Loucy (cell line): Measurements from ENCODE around the gene MRTFB.
A peak's percentile ranks its signal among the peaks of the same experiment; 100 is the strongest.

ENCODE experiments used
- H2AFZ ChIP-seq: fragments of 200-600 bp; sonication (generic); 2 replicates; pipeline ENCODE4 v1.6.0; 2016; ENCODE audit warnings: antibody characterized with exemption, mild to moderate bottlenecking, low read length, moderate library complexity
- H3F3A ChIP-seq: fragments of 200-600 bp; 2 replicates; pipeline ENCODE4 v1.6.0; 2016; ENCODE audit warnings: antibody characterized with exemption, low read depth, mild to moderate bottlenecking
- H3K27me3 ChIP-seq: fragments of 200-600 bp; sonication (generic); 2 replicates; pipeline ENCODE4 v1.6.1; 2014; ENCODE audit warnings: low read length, mild to moderate bottlenecking; ENCODE audit not compliant: insufficient read depth, poor library complexity, severe bottlenecking
- H3K36me3 ChIP-seq: fragments of 200-600 bp; sonication (generic); 2 replicates; pipeline ENCODE4 v1.6.1; 2016; ENCODE audit warnings: low read length; ENCODE audit not compliant: insufficient read depth
- H3K4me1 ChIP-seq: fragments of 200-600 bp; sonication (generic); 2 replicates; pipeline ENCODE4 v1.5.1; 2014; ENCODE audit warnings: low read length, mild to moderate bottlenecking; ENCODE audit not compliant: insufficient read depth, poor library complexity, severe bottlenecking
- H3K4me2 ChIP-seq: fragments of 200-600 bp; sonication (generic); 2 replicates; pipeline ENCODE4 v1.6.0; 2014; ENCODE audit warnings: antibody characterized with exemption, low read length, low read depth, mild to moderate bottlenecking; ENCODE audit not compliant: poor library complexity, severe bottlenecking
- H3K4me3 ChIP-seq: fragments of 200-600 bp; sonication (generic); 2 replicates; pipeline ENCODE4 v1.5.1; 2014; ENCODE audit warnings: low read length, mild to moderate bottlenecking, mixed read lengths; ENCODE audit not compliant: poor library complexity, severe bottlenecking
- H3K79me2 ChIP-seq: fragments of 200-600 bp; sonication (generic); 2 replicates; pipeline ENCODE4 v1.6.1; 2014; ENCODE audit warnings: low read length; ENCODE audit not compliant: insufficient read depth
- H3K9ac ChIP-seq: fragments of 200-600 bp; sonication (generic); 2 replicates; pipeline ENCODE4 v1.6.0; 2014; ENCODE audit warnings: mild to moderate bottlenecking, low read depth, low read length, moderate library complexity; ENCODE audit not compliant: poor library complexity, severe bottlenecking
- H3K9me2 ChIP-seq: fragments of 200-600 bp; sonication (generic); replicated peaks from 2 replicates; pipeline ENCODE4 v1.6.1; 2016; ENCODE audit warnings: low read depth, low read length, mixed read lengths
- H3K9me3 ChIP-seq: fragments of 200-600 bp; sonication (generic); 2 replicates; pipeline ENCODE4 v1.6.1; 2014; ENCODE audit warnings: mild to moderate bottlenecking, antibody characterized with exemption, low read length, low read depth; ENCODE audit not compliant: insufficient read depth
- H4K20me1 ChIP-seq: fragments of 200-600 bp; sonication (generic); 2 replicates; pipeline ENCODE4 v1.6.0; 2014; ENCODE audit warnings: antibody characterized with exemption, low read length, mild to moderate bottlenecking; ENCODE audit not compliant: insufficient read depth, poor library complexity, severe bottlenecking
- EZH2phosphoT487 ChIP-seq: fragments of 200-600 bp; IDR thresholded peaks from 2 replicates; pipeline ENCODE4 v1.6.1; 2018; ENCODE audit warnings: antibody characterized with exemption, mild to moderate bottlenecking, moderate library complexity, borderline replicate concordance
- TF ChIP-seq, protein P1 (sequence below): fragments of 200-600 bp; sonication (generic); conservative IDR thresholded peaks from 2 replicates; pipeline ENCODE4 v1.5.1; 2014; ENCODE audit warnings: mild to moderate bottlenecking, antibody characterized with exemption, low read length

Gene MRTFB

DNA sequence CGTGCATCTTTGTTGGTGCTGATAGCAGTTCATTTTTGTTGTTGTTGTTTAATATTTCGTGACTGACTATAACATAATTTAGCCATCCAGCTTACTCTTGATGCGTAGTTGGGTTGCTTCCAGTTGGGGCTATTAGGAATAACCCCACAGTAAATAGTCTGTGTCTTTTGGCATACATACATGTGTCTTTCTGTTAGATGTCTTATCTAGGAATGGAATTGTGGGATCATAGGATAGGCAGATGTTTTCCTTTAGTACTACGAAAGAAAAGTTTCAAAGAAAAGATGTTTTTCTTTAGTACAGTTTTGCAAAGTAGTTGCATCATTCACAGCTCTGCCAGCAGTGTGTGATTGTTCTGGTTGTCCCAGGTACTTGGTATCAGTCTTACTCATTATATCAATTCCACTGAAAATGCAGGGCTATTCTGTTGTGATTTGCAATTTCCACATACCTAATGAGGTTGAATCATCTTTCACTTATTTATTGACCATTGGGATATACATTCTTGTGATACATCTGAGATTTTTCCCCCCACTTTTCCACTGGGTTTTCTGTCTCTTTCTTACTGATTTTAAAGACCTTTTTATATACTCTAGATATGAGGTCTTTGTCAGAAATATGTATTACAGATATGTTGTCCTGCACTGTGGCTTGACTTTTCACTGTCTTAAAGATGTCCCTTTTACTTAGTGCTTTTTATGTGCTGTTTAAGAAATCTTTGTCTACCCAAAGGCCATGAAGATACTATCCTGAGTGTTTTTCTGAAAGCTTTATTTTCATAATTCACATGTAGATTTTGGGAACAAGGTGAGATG, 173.3 kb downstream of the MRTFB start:
- no peak overlapping the region for H3K4me3 ChIP-seq
- TF ChIP-seq, protein P1, sequence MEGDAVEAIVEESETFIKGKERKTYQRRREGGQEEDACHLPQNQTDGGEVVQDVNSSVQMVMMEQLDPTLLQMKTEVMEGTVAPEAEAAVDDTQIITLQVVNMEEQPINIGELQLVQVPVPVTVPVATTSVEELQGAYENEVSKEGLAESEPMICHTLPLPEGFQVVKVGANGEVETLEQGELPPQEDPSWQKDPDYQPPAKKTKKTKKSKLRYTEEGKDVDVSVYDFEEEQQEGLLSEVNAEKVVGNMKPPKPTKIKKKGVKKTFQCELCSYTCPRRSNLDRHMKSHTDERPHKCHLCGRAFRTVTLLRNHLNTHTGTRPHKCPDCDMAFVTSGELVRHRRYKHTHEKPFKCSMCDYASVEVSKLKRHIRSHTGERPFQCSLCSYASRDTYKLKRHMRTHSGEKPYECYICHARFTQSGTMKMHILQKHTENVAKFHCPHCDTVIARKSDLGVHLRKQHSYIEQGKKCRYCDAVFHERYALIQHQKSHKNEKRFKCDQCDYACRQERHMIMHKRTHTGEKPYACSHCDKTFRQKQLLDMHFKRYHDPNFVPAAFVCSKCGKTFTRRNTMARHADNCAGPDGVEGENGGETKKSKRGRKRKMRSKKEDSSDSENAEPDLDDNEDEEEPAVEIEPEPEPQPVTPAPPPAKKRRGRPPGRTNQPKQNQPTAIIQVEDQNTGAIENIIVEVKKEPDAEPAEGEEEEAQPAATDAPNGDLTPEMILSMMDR: no peak
- TF ChIP-seq EZH2phosphoT487: no peak

DNA sequence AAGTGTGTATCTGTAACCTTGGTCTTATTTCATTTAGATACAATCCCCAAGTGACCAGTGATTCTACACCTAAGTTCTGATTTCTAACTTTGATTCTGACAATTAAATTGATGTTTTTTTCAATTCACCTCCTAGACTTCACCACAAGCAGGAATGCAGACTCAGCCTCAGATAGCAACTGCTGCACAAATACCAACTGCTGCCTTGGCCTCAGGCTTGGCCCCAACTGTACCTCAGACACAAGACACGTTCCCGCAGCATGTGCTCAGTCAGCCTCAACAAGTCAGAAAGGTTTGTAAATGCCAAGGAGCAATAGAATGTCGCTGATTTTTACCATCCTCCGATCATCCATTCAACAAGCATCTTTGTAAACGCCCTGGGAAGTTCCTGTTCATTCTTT, 177.7 kb downstream of the MRTFB start:
- Histone ChIP-seq H3K4me2 (no peak overlapping the region), H3K9me2 (no peaks in the 10 kb centered on the region), H3K79me2 (no peaks in the 10 kb centered on the region), H3F3A (no peaks in the 10 kb centered on the region), H3K9me3 (no peaks in the 10 kb centered on the region), H3K27me3 (no peaks in the 10 kb centered on the region), H3K4me1 (no peaks in the 10 kb centered on the region), H3K4me3 (no peak overlapping the region), H3K9ac (no peak overlapping the region), H2AFZ (no peak overlapping the region), H3K36me3 (peaks cover 6% of the 10 kb centered on the region; the same call in 1 of the 2 replicates), H4K20me1 (no peaks in the 10 kb centered on the region)
- TF ChIP-seq, protein P1: no peak
- no peak for TF ChIP-seq EZH2phosphoT487

More for the DNA sequence above, 173.3 kb downstream of the MRTFB start:
- Histone ChIP-seq H3K9ac (no peak overlapping the region), H3K4me2 (no peak overlapping the region), H3K36me3 (peaks cover 6% of the 10 kb centered on the region; the same call in 1 of the 2 replicates), H3K4me1 (no peaks in the 10 kb centered on the region), H2AFZ (no peak overlapping the region), H3K79me2 (no peaks in the 10 kb centered on the region), H3K27me3 (no peaks in the 10 kb centered on the region), H3F3A (no peaks in the 10 kb centered on the region), H3K9me3 (no peaks in the 10 kb centered on the region), H4K20me1 (no peaks in the 10 kb centered on the region), H3K9me2 (no peaks in the 10 kb centered on the region)

DNA sequence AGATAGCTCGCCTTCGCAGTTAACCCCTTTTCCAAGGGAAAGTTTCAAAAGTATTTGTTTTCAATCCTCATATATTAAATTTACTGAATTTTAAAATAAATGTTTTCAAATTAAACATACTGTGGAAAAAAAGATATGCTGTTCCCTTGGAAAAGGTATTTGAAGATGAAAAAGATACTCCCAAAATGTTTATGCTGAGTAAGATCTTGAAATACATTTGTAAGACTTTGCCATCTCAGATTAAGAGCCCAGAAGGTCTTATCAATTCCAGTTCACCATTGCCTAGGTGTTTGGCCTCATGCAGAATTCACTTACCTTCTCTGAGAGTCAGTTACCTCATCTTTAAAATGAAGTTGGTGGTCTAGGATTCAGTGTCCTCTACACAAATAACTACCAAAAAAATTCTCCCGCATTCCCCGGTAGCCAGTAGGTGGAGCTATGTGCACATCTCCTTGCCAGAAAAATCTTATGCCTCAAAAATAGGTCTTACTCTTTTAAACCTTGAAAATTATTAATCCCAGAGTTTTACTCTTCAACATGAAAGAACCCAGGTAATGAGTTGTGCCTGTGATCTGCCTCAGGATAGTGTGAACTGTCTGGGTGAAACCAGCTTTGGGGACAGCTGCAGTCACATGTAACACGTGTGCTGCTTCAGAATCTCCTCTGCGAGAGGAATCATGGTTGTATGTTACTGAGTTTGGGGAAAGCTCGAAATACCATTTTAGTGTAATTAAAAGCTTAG, 178.3 kb downstream of the MRTFB start:
- TF ChIP-seq, protein P1: peak; percentile 76
- TF ChIP-seq EZH2phosphoT487: no peak

More for the DNA sequence above, 178.3 kb downstream of the MRTFB start:
- Histone ChIP-seq H4K20me1 (no peaks in the 10 kb centered on the region), H3K36me3 (peaks cover 6% of the 10 kb centered on the region; the same call in 1 of the 2 replicates), H3K4me3 (no peak overlapping the region), H3K27me3 (no peaks in the 10 kb centered on the region), H3F3A (no peaks in the 10 kb centered on the region), H3K4me2 (no peak overlapping the region), H3K79me2 (no peaks in the 10 kb centered on the region), H3K9ac (no peak overlapping the region), H3K4me1 (no peaks in the 10 kb centered on the region), H2AFZ (no peak overlapping the region), H3K9me2 (no peaks in the 10 kb centered on the region), H3K9me3 (no peaks in the 10 kb centered on the region)
